DMS153 treated with DMSO at 0.1 percent for 48 hours (cell line): ENCODE data around the gene ARMC3.
"Not testable (repeated sequence)": the region's sequence is repeated elsewhere in the genome, so short reads cannot be mapped to it uniquely, and the experiment has no call there.

Source experiments
- DNase-seq: peaks from one replicate; lab custom pipeline; 2025; ENCODE audit not compliant: unreplicated experiment; lab: John Stamatoyannopoulos, UW

ARMC3 gene

DNA sequence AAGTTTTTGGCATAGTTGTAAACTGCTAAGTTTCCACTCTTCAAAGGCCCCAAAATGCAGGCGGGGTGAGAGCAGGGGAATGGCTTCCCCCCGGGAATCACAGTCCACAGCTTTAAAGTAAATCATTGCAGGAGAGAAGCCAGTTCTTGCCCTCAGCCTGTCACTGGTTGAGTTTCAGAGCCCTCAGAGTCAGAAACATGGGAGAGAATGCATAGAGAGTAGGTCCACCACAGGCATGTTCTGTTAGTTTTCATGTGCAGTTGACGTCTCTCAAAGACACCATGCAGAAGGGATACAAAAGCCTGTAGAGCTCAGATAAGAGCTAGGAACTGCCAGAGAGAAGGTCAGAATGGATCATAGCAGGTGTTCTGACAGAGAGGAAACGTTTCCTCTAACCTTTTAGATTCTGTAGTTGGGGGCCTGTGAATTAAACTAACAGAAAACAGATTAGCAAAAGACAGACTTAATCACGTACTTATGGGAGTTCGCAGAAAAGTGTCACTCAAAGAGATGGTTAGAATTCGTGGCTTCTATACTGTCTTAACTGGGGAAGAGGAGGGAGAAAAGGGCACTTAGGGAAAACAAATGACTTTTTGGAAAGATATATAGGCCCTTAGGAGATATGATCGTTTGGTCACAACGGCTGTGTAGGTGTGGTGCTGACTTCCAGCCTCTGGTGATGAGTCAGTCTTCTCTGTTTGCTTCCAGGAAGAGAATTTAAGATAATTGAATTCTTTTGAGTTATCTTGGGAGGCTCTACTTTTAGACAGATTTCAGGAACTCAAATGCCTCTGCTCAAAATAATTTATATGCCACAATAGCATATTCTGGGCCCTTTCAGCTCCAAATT lies 119.6 kb downstream of the ARMC3 start:
- no peak for DNase-seq

DNA sequence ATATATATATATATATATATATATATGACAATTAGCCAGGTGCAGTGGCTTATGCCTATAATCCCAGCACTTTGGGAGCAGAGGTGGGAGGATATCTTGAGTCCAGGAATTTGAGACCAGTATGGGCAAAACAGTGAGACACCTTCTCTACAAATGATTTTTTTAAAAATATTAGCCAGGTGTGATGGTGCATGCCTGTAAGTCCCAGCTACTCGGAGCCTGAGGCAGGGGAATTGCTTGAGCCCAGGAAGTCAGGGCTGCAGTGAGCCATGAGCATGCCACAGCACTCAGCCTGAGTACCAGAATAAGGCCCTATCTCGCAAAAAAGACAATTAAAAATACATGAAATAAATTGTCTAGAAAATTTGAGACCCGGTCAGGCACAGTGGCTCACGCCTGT lies 120.3 kb downstream of the ARMC3 start:
- no peak for DNase-seq

DNA sequence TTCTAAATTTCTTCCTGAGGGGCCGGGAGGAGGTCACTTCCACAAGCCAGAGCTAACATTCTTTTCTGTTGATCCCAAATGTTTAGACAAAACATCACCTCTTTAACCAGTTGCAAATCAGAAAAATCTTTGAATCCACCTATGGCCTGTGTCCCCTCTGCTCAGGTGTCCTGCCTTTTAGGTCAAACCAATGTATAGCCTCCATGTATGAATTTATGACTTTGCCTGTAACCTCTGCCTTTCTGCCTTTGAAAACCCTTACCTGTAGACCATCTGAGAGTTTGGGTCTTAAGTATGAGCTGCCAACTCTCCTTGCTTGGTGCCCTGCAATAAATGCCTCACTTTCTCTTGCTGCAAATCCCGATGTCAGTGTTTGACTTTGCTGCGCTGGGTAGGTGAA lies 123.4 kb downstream of the ARMC3 start:
- no peak for DNase-seq

DNA sequence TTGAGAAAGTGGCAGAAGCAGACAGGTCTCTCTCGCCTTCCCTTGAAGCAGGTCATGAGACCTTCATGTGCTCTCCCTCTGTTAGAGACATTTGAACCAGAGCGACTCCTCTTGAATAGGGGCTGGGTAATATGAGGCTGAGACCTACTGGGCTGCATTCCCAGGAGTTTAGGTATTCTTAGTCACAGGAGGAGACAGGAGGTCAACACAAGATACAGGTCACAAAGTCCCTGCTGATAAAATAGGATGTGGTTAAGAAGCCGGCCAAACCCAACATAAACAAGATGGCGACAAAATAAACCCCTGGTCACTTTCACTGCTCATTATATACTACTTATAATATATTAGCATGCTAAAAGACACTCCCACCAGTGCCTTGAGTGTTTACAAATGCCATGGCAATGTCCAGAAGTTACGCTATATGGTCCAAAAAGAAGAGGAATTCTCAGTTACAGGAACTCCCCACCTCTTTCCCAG lies 124.0 kb downstream of the ARMC3 start:
- no peak for DNase-seq

DNA sequence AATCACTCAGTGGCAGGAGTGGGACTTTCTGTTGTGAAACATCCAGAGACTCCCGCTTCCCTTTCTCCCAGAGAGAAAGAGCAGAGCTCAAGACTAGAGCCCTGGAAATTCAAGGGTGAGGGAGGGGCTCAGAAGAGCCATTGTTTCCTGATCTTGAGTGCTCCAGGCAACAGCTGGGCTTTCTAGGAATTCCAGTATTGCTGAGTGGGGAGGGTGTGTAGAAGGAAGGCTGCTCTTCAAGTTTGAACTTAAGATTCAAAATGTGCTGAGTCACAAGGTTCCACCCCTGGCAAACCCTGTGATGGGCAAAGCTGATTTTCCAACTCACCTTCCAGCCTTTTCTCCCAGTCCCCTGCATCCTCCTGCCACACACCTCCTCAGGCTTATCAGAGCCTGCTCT lies 125.2 kb downstream of the ARMC3 start:
- DNase-seq: no peak

DNA sequence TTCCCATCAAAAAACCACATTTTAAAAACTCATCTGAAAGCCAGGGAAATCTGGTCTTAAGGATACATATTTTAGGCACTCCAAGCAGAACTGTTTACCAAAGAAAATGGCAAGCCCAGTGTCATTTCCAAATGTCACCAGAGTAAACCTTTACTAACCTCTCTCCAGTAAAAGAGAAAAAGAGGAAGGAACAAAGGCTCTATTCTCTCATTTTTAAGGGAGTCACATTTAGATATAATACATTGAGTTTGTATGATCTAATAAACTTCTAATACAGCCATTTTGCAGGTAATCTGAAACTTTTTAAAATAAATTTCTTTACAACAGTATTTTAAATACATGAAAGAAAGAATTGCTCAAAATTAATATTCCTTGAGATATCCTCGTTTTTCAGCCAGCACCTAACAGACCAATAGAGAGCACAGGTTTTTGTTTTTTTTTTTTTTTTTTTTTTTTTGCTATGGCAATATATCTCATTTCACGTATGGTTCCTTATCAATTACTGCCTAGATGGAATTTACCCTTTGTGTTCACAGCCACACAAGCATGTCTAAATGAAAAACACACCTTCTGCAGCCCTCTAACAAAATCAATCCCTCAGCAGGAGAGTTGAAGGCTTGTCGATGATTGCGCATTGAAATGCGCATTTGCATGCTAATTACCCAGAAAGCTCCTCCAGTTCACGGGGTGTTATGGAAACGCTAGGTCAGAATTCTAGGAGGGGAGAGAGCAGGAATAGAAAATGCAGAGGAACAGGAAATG lies 127.8 kb downstream of the ARMC3 start:
- DNase-seq: no peak

DNA sequence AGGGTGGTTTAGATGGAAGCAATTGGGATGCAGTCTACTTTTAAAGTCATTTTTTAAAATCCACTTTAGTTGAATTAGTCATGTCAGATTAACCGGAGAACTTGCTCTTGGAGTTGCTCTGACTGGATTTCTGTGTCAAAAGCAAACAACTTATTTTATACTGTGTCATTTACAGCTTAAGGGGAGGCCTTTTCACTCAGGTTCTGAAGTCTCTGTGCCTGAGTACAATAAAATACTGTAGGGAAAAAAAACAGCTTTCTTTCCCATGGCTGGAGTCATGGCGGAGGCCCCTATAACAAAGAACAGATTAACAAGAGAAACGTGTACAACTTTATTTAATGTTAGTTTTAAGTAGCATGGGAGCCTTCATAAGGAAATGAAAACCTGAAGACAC lies 128.3 kb downstream of the ARMC3 start:
- no peak for DNase-seq

DNA sequence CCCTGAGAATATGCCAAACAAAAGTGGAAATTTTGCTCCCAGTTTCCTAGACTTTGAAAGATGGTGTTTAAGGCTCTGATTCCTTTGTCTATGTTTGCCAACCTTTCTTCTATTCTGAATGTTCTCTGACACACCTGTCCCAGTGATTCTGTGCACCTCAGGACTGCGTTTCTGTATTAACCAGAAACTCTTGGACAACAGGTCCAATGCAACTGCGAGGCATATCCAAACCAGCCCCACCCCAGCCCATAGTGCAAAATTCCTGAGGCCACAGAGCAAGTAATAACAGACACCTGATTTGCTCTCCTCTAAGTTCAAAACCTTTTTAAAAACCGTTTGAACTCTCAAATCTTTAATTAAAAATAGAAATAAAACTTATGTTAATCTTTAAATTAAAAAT lies 130.5 kb downstream of the ARMC3 start:
- DNase-seq: no peak

DNA sequence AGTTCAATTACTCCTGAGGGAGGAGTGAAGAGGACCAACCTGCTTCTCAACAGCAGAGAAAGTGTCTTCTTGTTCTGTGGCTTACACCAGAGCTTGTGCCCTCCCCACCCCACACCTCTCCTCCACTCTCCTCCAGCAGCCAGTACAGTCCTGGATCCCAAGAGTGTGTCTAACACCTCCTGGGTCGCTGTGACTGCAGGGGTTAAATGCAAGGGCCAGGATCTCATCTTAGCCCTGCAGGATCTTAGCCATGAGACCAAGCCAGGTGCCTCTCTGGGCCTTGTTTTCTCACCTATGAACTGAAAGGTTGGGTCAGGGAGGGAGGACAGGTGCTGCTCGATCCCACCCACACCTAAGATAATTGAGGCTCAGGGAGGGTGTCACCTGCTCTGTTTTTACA lies 133.1 kb downstream of the ARMC3 start:
- no peak for DNase-seq

DNA sequence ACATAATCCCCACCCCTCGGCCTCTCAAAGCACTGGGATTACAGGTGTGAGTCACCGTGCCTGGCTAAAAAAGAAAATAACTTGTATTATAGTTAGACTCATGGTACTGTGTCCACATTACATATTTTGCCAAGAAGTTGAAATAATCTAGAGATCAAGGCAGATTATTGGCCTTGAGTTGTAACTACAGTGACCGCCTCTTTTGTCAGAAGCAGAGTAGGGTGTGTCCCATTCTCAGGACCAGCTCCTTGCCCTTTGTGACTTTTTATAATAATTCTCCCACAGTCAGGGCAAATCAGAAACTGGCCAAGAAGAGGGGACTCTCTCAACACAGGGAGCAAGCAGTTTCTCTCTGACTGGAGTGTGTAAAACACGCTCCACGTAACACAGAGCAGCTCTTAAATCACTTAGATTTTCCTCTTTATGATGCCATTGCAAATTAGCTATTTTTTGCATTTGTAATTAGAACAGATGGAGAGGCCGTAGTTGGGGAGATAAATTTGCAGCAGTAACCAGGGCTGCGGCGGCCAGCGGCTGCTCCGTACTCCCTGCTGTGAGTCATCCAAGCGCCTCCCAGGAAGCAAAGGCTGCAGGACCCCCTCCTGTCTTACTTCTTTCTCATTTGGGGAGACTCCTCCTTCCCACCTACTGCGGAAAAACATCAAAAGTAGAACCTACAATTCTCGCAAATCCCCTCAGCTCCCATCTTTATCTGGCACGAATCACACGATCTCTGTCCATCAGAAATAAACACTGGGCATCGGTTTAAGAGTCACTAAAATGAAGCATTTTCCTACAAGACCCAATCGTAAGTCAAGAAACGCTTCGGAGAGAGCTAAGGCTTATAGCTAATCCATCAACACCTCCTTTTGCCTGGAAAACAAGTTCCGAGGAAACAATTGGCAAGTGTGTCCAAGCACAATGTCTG lies 135.5 kb downstream of the ARMC3 start:
- no peak for DNase-seq

DNA sequence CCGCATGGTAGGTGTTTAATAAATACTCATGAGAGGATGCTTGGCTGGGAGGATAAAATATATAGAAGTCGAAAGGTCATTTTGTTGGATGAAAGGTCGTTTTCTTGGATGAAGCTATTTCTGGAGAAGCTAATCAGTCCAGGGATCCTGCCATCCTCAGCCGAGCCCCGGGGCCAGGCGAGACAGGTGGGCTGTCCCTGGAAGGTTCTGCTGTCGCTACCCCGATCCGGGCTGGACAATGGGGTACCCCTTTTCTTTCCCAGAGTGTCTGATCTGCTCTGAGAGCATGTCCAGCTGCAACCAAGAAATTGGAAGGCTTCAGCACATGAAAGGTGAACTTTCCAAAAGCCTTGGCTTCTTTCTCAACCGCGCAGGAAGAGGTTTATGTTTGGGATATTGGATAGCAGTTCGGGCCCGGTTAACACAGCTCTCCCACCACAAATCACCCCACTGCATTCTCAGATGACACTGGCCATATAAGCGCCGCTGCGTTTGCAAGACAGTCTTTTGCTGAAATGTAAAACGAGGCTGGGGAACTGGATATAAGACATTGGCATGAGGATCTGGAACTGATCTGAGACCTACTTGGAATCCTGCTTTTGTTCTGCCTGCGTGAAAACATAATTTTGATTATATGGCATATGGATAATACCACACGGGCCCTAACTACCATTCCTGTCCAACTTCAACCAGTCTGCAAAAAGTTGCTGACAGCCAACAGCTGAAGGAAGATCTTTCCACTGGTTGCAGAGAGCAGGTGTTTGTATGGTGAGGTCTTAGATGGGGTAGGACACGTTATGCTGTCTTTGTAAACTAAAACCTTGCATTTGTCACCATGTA lies 136.3 kb downstream of the ARMC3 start:
- no peak for DNase-seq

DNA sequence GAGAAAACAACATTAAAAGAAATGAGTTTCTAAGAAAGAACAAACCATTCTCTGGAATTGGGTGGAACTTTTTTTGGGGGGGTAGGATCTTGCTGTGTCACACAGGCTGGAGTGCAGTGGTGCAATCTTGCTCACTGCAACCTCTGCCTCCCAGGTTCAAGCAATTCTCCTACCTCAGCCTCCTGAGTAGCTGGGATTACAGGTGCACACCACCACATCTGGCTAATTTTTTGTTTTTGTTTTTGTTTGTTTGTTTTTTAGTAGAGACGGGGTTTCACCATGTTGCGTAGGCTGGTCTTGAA lies 136.9 kb downstream of the ARMC3 start:
- not testable (repeated sequence) for DNase-seq

DNA sequence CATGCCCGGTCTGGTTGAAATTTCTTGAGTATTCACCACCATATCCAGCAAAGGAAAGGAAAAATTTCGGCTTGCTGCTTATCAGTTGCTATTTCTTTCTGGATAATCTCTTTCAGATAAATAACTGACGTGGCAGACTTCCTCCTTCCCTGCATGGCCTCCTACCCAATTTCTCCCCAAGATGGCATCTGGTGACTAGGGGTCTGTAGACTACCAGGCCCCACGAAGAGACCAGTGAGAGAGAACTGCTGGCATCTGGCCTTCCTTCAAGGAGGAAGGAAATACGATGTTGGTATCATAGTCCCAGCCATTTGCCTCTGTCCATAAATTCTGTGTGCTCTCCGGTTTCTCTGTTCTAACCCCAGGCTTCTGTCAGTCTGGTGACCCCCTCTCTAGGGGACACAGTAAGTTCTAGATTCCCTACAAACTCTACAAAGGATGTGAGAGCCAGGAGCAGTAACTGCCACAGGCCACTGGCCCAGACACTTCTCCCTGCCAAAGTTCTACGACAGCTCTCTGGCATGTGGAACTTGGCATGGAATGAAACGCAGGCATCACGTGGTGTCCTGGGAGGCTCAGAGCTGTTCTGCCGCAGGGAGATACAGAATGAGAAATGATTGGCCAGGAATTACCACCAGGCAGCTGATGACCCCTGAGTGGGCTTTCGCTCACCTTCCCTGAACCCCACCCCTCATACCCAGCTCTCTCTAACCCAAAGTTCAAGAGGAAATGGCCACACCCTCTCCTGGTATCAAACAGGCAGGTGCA lies 137.5 kb downstream of the ARMC3 start:
- DNase-seq: no peak

DNA sequence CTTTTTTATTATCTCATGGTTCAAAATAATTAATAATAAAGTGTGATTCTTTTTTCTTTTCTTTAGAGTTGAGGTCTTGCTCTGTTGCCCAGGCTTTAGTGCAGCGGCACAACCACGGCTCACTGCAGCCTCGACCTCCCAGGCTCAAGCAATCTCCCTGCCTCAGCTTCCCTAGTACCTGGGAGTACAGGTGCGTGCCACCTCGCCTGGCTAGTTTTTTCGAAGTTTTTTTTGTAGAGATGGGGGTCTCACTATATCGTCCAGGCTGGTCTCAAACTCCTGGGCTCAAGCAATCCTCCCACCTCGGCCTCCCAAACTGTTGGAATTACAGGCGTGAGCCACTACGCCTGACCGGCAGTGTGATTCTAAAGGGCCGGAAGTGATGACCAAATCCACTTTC lies 139.5 kb downstream of the ARMC3 start:
- no peak for DNase-seq

DNA sequence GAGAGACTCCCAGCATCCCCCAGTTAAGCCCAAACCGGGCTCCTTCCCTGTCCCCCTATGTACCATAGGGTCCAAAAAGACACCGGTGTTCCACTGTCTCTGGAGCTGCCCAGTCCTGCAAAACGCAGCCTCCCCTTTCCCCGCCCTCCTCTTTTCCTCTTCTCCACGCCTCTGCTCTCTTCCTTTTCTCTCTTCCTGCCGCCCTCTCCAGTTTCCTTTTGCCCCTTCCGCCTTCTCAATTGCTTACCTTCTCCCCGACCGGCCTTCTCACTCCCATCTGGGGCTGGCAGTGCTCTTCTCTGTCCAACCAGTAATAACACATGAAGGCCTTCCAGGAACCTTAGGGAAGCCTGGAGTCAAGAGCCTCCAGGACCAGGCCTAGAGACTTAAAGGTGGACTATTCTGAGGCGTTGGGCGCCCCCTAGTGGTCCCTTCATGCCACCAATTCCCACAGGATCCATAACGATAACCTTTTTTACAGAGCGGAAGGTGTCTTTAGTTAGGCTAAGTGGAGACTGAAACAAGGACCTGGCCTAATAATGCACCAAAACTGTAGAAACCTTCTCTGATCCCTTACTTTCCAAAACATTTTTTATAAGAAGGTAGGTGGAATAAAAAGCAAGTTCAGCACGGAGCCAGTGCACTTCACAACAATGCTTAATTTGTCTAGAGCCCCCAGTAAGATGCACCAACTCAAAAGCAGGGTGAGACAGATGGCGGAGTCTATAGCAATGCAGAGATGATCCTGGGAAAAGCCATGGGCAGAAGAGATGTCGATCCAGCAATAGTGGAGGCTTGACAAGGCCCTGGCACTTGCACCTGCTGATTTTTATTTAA lies 140.3 kb downstream of the ARMC3 start:
- DNase-seq: peak; percentile 28

DNA sequence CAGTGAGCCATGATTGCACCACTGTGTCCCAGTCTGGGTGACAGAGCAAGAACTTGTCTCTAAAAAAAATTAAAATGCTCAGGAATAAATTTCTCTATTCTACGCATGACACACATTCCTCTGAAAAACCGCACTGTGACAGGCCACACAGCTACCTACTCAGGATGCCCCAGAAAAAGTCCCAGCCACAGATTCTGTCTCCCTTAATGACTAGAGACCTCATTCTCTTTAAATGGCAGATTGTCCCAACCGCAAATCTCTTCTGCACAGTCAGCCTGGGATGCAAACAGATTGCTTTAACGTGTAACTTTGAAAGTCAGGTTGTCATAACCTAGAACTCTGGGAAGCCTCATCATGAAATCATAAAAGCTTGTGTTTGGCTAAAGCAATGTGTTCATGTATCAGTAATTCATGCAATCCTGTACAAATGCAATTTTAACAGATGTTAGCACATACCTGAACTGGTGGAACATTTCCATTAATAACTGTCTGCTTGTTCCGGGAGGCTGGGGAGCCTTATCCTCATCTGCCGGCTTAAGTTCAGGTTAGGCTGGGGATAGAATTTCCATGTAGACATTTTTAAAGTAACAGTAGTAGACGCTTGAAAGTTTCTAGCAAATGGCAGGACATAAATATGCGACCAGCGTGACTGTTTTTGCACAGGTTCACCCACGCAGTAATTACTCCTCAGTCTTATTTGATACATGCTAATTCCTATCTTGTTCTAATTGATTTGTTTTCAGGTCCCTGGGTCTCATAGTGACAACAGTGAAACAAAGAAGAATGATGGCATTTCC lies 141.4 kb downstream of the ARMC3 start:
- no peak for DNase-seq

DNA sequence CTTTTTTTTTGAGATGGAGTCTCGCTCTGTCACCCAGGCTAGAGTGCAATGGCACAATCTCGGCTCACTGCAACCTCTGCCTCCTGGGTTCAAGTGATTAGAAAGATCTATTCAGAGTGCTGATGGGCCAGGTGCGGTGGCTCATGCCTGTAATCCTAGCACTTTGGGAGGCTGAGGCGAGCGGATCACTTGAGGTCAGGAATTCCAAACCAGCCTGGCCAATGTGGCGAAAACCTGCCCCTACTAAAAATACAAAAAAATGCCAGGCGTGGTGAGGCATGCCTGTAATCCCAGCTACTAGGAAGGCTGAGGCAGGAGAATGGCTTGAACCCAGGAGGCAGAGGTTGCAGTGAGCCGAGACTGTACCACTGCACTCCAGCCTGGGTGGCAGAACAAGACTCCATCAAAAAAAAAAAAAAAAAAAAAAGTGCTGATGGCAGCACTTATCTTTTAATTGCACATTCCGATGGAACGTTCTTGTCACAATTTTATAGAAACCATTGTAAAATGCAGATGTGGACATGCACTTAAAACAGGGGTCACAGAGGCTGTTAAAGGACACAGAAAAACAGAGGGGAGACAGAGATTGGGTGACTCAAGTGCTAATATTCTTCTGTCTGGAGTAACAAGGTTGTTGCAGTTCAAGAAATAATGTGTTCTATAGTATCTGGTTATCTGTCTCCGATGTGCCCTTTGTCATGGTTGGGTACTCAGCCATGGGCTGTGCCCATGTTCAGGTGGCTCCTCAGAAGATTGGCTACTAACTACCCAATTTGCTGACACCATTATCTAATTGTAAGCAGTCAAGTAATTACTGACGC lies 142.4 kb downstream of the ARMC3 start:
- not testable (repeated sequence) for DNase-seq
